HL-60 (cell line): ENCODE results near the gene TEC.
"Not testable (repeated sequence)": the region's sequence is repeated elsewhere in the genome, so short reads cannot be mapped to it uniquely, and the experiment has no call there.

Source experiments
- DNase-seq, 2 experiments: peaks; one replicate each; pipeline ENCODE4 v3.0.0-alpha.2; 2010 to 2020; ENCODE audit warnings: low read depth in 1 of 2, low spot score in 1 of 2
- H3K27ac ChIP-seq: fragments of 250-450 bp; sonication (Bioruptor Pico); replicated peaks from 2 replicates; pipeline ENCODE4 v1.5.1; 2020; ENCODE audit warnings: mild to moderate bottlenecking, moderate library complexity
- H3K27me3 ChIP-seq: fragments of 250-450 bp; sonication (Bioruptor Pico); 2 replicates; pipeline ENCODE4 v1.5.1; 2021; ENCODE audit warnings: mild to moderate bottlenecking, moderate library complexity; ENCODE audit not compliant: insufficient read depth, poor library complexity, severe bottlenecking
- H3K4me3 ChIP-seq: replicated peaks from 2 replicates; pipeline ENCODE4 v1.5.1; 2011; ENCODE audit warnings: mild to moderate bottlenecking, control low read depth, low read length; ENCODE audit not compliant: insufficient read depth
- CTCF ChIP-seq: IDR thresholded peaks from one replicate; pipeline ENCODE4 v1.5.1; 2011; ENCODE audit warnings: low read length, control low read depth, inconsistent platforms; ENCODE audit not compliant: insufficient read depth
- GABPA ChIP-seq: IDR thresholded peaks from 2 replicates; pipeline ENCODE4 v1.6.1; 2012; ENCODE audit warnings: low read depth
- POLR2AphosphoS5 ChIP-seq: IDR thresholded peaks from 2 replicates; pipeline ENCODE4 v1.6.1; 2012; ENCODE audit warnings: low read depth
- REST ChIP-seq: IDR thresholded peaks from 2 replicates; pipeline ENCODE4 v1.6.1; 2012; ENCODE audit warnings: low read depth; ENCODE audit not compliant: insufficient replicate concordance
- SPI1 ChIP-seq: IDR thresholded peaks from 2 replicates; pipeline ENCODE4 v1.6.1; 2012; ENCODE audit warnings: low read depth, mild to moderate bottlenecking, borderline replicate concordance
- long read RNA-seq: library from polyadenylated mRNA; unstranded; transcript quantifications from one replicate; pipeline ENCODE4 v2.0.0, GENCODE V29; 2020

The TEC gene
- long read RNA-seq, transcript TEC-201 (18 exons, 3,687 nt), result major isoform, 11 of 20 reads
- long read RNA-seq, partial matches to known transcripts, result 2 of 20 reads
- long read RNA-seq, other reads (novel, unspliced or antisense), result 7 of 20 reads

- no peak for TF ChIP-seq REST
- TF ChIP-seq SPI1, result no peak
- TF ChIP-seq GABPA, result no peak
- TF ChIP-seq POLR2AphosphoS5, result no peak
- TF ChIP-seq CTCF, result no peak
- peak; percentile 45 to 60 for DNase-seq
- H3K27ac ChIP-seq, result peak within 1 kb of the TSS; percentile 82
- H3K27me3 ChIP-seq, result no peaks in the 10 kb centered on the region
- peak within 1 kb of the TSS; percentile 96 for H3K4me3 ChIP-seq
Measured at GRCh38 chr4:48268956-48269860, at the start of gene TEC. Gene TEC, minus strand, starts transcription at chr4:48269838. Its CDS starts 41,224 bp downstream, at chr4:48228614.

- H3K4me3 ChIP-seq, result no peak overlapping the region
- DNase-seq, result peak; percentile 5 to 34
- H3K27ac ChIP-seq, result no peak overlapping the region
- TF ChIP-seq REST, result no peak
- TF ChIP-seq CTCF, result peak; percentile 49
- H3K27me3 ChIP-seq, result no peaks in the 10 kb centered on the region
Measured at GRCh38 chr4:48315728-48316630, 46.3 kb upstream of the TEC start.

DNA sequence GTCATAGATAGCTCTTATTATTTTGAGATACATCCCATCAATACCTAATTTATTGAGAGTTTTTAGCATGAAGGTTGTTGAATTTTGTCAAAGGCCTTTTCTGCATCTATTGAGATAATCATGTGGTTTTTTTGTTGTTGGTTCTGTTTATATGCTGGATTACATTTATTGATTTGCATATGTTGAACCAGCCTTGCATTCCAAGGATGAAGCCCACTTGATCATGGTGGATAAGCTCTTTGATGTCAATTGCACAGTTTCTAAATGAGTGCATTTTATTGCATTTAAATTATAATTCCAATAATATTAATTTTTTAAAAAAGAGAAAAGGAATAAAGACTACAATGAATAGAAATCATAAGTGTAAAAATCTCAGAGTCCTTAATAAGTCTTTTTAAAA is 45.1 kb upstream of the TEC start:
- not testable (repeated sequence) for H3K27me3 ChIP-seq, DNase-seq, H3K27ac ChIP-seq, H3K4me3 ChIP-seq

DNA sequence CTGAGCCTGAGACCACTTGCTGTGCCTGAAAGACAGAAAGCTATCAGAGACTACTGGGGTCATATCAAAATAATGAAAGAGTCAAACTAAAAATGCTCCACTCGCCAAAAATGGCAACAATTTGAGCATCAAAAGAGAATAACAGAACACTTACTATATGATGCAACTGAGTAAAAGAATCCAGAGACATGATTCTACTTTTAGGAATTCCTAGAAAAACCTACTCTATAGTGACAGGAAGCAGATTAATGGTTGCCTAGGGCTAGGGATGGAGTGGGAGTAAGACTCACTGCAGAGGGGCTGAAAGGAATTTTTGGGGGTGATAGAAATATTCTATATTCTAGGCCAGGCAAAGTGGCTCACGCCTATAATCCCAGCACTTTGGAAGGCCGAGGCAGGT is 42.3 kb upstream of the TEC start:
- no peak for DNase-seq
- TF ChIP-seq POLR2AphosphoS5 (no peak), GABPA (no peak), CTCF (no peak), SPI1 (no peak), REST (no peak)
- H3K27me3 ChIP-seq, result no peaks in the 10 kb centered on the region
- no peak overlapping the region for H3K27ac ChIP-seq
- H3K4me3 ChIP-seq, result no peak overlapping the region
